B cell (primary cell): ENCODE measurements around the gene ARF5.

ENCODE experiments used
- EZH2 ChIP-seq: IDR thresholded peaks from 2 replicates; pipeline ENCODE4 v1.6.1; 2012; ENCODE audit warnings: borderline replicate concordance, low read depth, mild to moderate bottlenecking, moderate library complexity, low read length; ENCODE audit not compliant: insufficient read depth, poor library complexity, severe bottlenecking
- TF ChIP-seq, protein P1 (sequence below): fragments of 200-600 bp; IDR thresholded peaks from one replicate; pipeline ENCODE4 v1.8.0; 2022; ENCODE audit warnings: antibody characterized with exemption, mild to moderate bottlenecking

DNA sequence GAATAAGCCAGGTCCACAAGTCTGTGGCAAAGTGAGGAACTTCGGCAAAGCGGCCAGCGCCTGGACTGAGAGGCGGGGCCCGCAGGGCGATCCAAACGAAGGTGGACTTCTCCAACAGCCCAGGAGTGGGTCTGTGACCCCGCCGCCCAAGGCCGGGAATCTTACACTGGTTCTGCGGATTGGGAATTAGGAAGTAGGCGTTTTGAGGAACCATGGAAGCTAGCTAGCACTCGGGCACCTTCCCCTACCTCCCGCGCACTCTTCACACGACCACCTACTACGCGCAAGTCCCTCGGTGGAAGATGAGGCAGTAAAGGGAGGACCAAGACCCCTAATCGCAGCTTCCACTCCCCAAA is 570 bp upstream of the ARF5 start:
- TF ChIP-seq, protein P1, sequence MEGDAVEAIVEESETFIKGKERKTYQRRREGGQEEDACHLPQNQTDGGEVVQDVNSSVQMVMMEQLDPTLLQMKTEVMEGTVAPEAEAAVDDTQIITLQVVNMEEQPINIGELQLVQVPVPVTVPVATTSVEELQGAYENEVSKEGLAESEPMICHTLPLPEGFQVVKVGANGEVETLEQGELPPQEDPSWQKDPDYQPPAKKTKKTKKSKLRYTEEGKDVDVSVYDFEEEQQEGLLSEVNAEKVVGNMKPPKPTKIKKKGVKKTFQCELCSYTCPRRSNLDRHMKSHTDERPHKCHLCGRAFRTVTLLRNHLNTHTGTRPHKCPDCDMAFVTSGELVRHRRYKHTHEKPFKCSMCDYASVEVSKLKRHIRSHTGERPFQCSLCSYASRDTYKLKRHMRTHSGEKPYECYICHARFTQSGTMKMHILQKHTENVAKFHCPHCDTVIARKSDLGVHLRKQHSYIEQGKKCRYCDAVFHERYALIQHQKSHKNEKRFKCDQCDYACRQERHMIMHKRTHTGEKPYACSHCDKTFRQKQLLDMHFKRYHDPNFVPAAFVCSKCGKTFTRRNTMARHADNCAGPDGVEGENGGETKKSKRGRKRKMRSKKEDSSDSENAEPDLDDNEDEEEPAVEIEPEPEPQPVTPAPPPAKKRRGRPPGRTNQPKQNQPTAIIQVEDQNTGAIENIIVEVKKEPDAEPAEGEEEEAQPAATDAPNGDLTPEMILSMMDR, result no peak
- no peak for TF ChIP-seq EZH2
